A549 (cell line): ENCODE measurements around the gene COA8.

ENCODE experiments used
- BHLHE40 ChIP-seq: IDR thresholded peaks from 2 replicates; pipeline ENCODE4 v1.6.1; 2012; ENCODE audit warnings: low read depth, low read length, inconsistent platforms
- CHD2 ChIP-seq: fragments of 150-350 bp; IDR thresholded peaks from 2 replicates; pipeline ENCODE4 v1.6.1; 2014; ENCODE audit warnings: low read length; ENCODE audit not compliant: partially characterized antibody
- CTCF ChIP-seq: fragments of >200 bp; sonication (Bioruptor Twin); formaldehyde crosslinking; IDR thresholded peaks from 3 replicates; pipeline ENCODE4 v1.5.1; 2016
- ESRRA ChIP-seq: fragments of 150-350 bp; IDR thresholded peaks from 2 replicates; pipeline ENCODE4 v1.6.1; 2014; ENCODE audit warnings: mild to moderate bottlenecking, low read length, borderline replicate concordance
- MAX ChIP-seq: IDR thresholded peaks from 2 replicates; pipeline ENCODE4 v1.6.1; 2012
- POLR2A ChIP-seq: IDR thresholded peaks from 2 replicates; pipeline ENCODE4 v1.6.1; 2012; ENCODE audit warnings: mild to moderate bottlenecking, low read length
- RAD21 ChIP-seq, 2 experiments: fragments of >200 bp in 1 of 2; sonication (Bioruptor Twin) in 1 of 2; formaldehyde crosslinking in 1 of 2; IDR thresholded peaks in 1 of 2; conservative IDR thresholded peaks in 1 of 2; 2 replicates in 1 of 2; 3 replicates in 1 of 2; pipeline ENCODE4 v1.6.1; 2012 to 2018; ENCODE audit warnings: inconsistent platforms in 1 of 2
- RCOR1 ChIP-seq: fragments of 150-350 bp; IDR thresholded peaks from 2 replicates; pipeline ENCODE4 v1.6.1; 2014; ENCODE audit warnings: antibody characterized with exemption, low read length, low read depth
- RFX5 ChIP-seq: fragments of 450-650 bp; IDR thresholded peaks from 2 replicates; pipeline ENCODE4 v1.7.1; 2014; ENCODE audit warnings: antibody characterized with exemption, mild to moderate bottlenecking, moderate library complexity
- RNF2 ChIP-seq: fragments of 200-600 bp; sonication (generic); IDR thresholded peaks from 2 replicates; pipeline ENCODE4 v1.6.1; 2016; ENCODE audit warnings: low read depth, mild to moderate bottlenecking, antibody characterized with exemption, moderate library complexity, borderline replicate concordance
- USF2 ChIP-seq: fragments of 450-650 bp; IDR thresholded peaks from 2 replicates; pipeline ENCODE4 v1.6.1; 2014; ENCODE audit warnings: antibody characterized with exemption
- ZFP36 ChIP-seq: fragments of 450-650 bp; IDR thresholded peaks from 2 replicates; pipeline ENCODE4 v1.6.1; 2014; ENCODE audit warnings: borderline replicate concordance; ENCODE audit not compliant: partially characterized antibody

GRCh38 chr14:103543721-103544387 is 18.9 kb upstream of the COA8 start:
- TF ChIP-seq CTCF (no peak), MAX (no peak), ESRRA (no peak), POLR2A (no peak), ZFP36 (no peak), RCOR1 (no peak), RNF2 (no peak), CHD2 (no peak), RAD21 (conservative IDR thresholded peaks at IDR 0.05 in 1 of 2, IDR thresholded peaks at IDR 0.05 in 1 of 2) (no peak), BHLHE40 (no peak), USF2 (no peak), RFX5 (no peak)
